Ishikawa (cell line): ENCODE results near the gene NEGR1.

Experiments used
- CEBPB ChIP-seq: IDR thresholded peaks from 2 replicates; pipeline ENCODE4 v1.6.1; 2012
- CREB1 ChIP-seq: IDR thresholded peaks from 2 replicates; pipeline ENCODE4 v1.6.1; 2012; ENCODE audit warnings: low read depth
- EGR1 ChIP-seq: IDR thresholded peaks from 2 replicates; pipeline ENCODE4 v1.6.1; 2012
- EP300 ChIP-seq: IDR thresholded peaks from 2 replicates; pipeline ENCODE4 v1.6.1; 2012; ENCODE audit warnings: borderline replicate concordance
- FOXM1 ChIP-seq: IDR thresholded peaks from 2 replicates; pipeline ENCODE4 v1.6.1; 2012; ENCODE audit warnings: low read depth, borderline replicate concordance
- MAX ChIP-seq: IDR thresholded peaks from 2 replicates; pipeline ENCODE4 v1.6.1; 2012
- NFIC ChIP-seq: IDR thresholded peaks from 2 replicates; pipeline ENCODE4 v1.6.1; 2012
- RAD21 ChIP-seq: IDR thresholded peaks from 2 replicates; pipeline ENCODE4 v1.6.1; 2012; ENCODE audit warnings: low read depth
- REST ChIP-seq: IDR thresholded peaks from 2 replicates; pipeline ENCODE4 v1.6.1; 2012; ENCODE audit warnings: low read depth, mild to moderate bottlenecking
- TAF1 ChIP-seq: IDR thresholded peaks from 2 replicates; pipeline ENCODE4 v1.6.1; 2012; ENCODE audit warnings: low read depth, mild to moderate bottlenecking
- TCF12 ChIP-seq: IDR thresholded peaks from 2 replicates; pipeline ENCODE4 v1.6.1; 2012; ENCODE audit warnings: low read depth
- TEAD4 ChIP-seq: IDR thresholded peaks from 2 replicates; pipeline ENCODE4 v1.6.1; 2012
- USF1 ChIP-seq: IDR thresholded peaks from 2 replicates; pipeline ENCODE4 v1.6.1; 2012
- YY1 ChIP-seq: IDR thresholded peaks from 2 replicates; pipeline ENCODE4 v1.6.1; 2012; ENCODE audit warnings: low read depth
- ZBTB7A ChIP-seq: IDR thresholded peaks from 2 replicates; pipeline ENCODE4 v1.6.1; 2012; ENCODE audit warnings: low read depth

The NEGR1 gene

GRCh38 chr1:72011721-72012120 is 270.6 kb downstream of the NEGR1 start:
- TF ChIP-seq CEBPB (no peak), CREB1 (no peak), ZBTB7A (no peak), YY1 (no peak), TAF1 (no peak), TEAD4 (no peak), EGR1 (no peak), USF1 (no peak), RAD21 (no peak), MAX (no peak), EP300 (no peak), TCF12 (no peak)

- no peak for TF ChIP-seq RAD21
- no peak for TF ChIP-seq CREB1
- TF ChIP-seq REST: no peak
- TF ChIP-seq TCF12: no peak
- no peak for TF ChIP-seq NFIC
- TF ChIP-seq TEAD4: no peak
- TF ChIP-seq EP300: no peak
- TF ChIP-seq CEBPB: no peak
- no peak for TF ChIP-seq YY1
- no peak for TF ChIP-seq ZBTB7A
- TF ChIP-seq FOXM1: no peak
- no peak for TF ChIP-seq TAF1
Measured at GRCh38 chr1:72010094-72010431, 272.3 kb downstream of the NEGR1 start.

GRCh38 chr1:72009173-72010093 is 272.9 kb downstream of the NEGR1 start:
- TF ChIP-seq NFIC: no peak
- TF ChIP-seq REST: no peak
- TF ChIP-seq CREB1: no peak
- TF ChIP-seq ZBTB7A: no peak
- TF ChIP-seq TEAD4: no peak
- TF ChIP-seq TAF1: no peak
- no peak for TF ChIP-seq YY1
- TF ChIP-seq TCF12: no peak
- no peak for TF ChIP-seq MAX
- TF ChIP-seq USF1: no peak
- no peak for TF ChIP-seq EP300
- TF ChIP-seq RAD21: no peak
- no peak for TF ChIP-seq EGR1
- no peak for TF ChIP-seq CEBPB
- no peak for TF ChIP-seq FOXM1

GRCh38 chr1:72007312-72007711 is 275.0 kb downstream of the NEGR1 start:
- TF ChIP-seq TEAD4: no peak
- TF ChIP-seq YY1: no peak
- TF ChIP-seq USF1: no peak
- TF ChIP-seq ZBTB7A: no peak
- no peak for TF ChIP-seq EGR1
- no peak for TF ChIP-seq EP300
- TF ChIP-seq NFIC: no peak
- no peak for TF ChIP-seq RAD21
- no peak for TF ChIP-seq CREB1
- no peak for TF ChIP-seq TAF1
- no peak for TF ChIP-seq REST
- no peak for TF ChIP-seq FOXM1
- TF ChIP-seq MAX: no peak
